ENCODE measurements around the gene SMAD7. TPM values are rescaled to one million over a fixed set of nuclear protein-coding genes. Genes with fewer than 3 reads are reported as not detected.

Gene SMAD7
- total RNA-seq, 1 experiment from 2014 or later = 3.8 TPM

GRCh38 chr18:48927286-48928080, 23.3 kb downstream of the SMAD7 start:
- in situ Hi-C loops (cut with HindIII; ENCODE audit: low pct_unique_long_range_greater_than_20kb, low sequenced_read_pairs) = no loop called here
- DNase-seq (ENCODE audit: low read depth, low spot score) = no peak

- in situ Hi-C loops (cut with HindIII; ENCODE audit: low pct_unique_long_range_greater_than_20kb, low sequenced_read_pairs) = no loop called here
- DNase-seq (ENCODE audit: low read depth, low spot score) = no peak
These were observed 24.3 kb downstream of the SMAD7 start for GRCh38 chr18:48926420-48926857.

GRCh38 chr18:48925491-48925780, 25.3 kb downstream of the SMAD7 start:
- DNase-seq (ENCODE audit: low read depth, low spot score) = no peak
- in situ Hi-C loops (cut with HindIII; ENCODE audit: low pct_unique_long_range_greater_than_20kb, low sequenced_read_pairs) = no loop called here

- no peak for DNase-seq (ENCODE audit: low read depth, low spot score)
- in situ Hi-C loops (cut with HindIII; ENCODE audit: low pct_unique_long_range_greater_than_20kb, low sequenced_read_pairs) = no loop called here
These were observed 25.9 kb downstream of the SMAD7 start for GRCh38 chr18:48924630-48925490.

GRCh38 chr18:48923746-48924629, 26.8 kb downstream of the SMAD7 start:
- DNase-seq (ENCODE audit: low read depth, low spot score) = no peak
- in situ Hi-C loops (cut with HindIII; ENCODE audit: low pct_unique_long_range_greater_than_20kb, low sequenced_read_pairs) = no loop called here

- DNase-seq (ENCODE audit: low read depth, low spot score) = peak; percentile 41
- in situ Hi-C loops (cut with HindIII; ENCODE audit: low pct_unique_long_range_greater_than_20kb, low sequenced_read_pairs) = no loop called here
These were observed 27.7 kb downstream of the SMAD7 start for GRCh38 chr18:48922801-48923730.

- DNase-seq (ENCODE audit: low read depth, low spot score) = peak; percentile 52
- in situ Hi-C loops (cut with HindIII; ENCODE audit: low pct_unique_long_range_greater_than_20kb, low sequenced_read_pairs) = no loop called here
These were observed 28.5 kb downstream of the SMAD7 start for GRCh38 chr18:48922226-48922800.

GRCh38 chr18:48921305-48922225, 29.2 kb downstream of the SMAD7 start:
- in situ Hi-C loops (cut with HindIII; ENCODE audit: low pct_unique_long_range_greater_than_20kb, low sequenced_read_pairs) = no loop called here
- DNase-seq (ENCODE audit: low read depth, low spot score) = no peak

GRCh38 chr18:48920408-48921038, 30.2 kb downstream of the SMAD7 start:
- in situ Hi-C loops (cut with HindIII; ENCODE audit: low pct_unique_long_range_greater_than_20kb, low sequenced_read_pairs) = no loop called here
- no peak for DNase-seq (ENCODE audit: low read depth, low spot score)

- in situ Hi-C loops (cut with HindIII; ENCODE audit: low pct_unique_long_range_greater_than_20kb, low sequenced_read_pairs) = no loop called here
- DNase-seq (ENCODE audit: low read depth, low spot score) = no peak
These were observed 31.2 kb downstream of the SMAD7 start for GRCh38 chr18:48919547-48919946.

- in situ Hi-C loops (cut with HindIII; ENCODE audit: low pct_unique_long_range_greater_than_20kb, low sequenced_read_pairs) = no loop called here
- no peak for DNase-seq (ENCODE audit: low read depth, low spot score)
These were observed 31.9 kb downstream of the SMAD7 start for GRCh38 chr18:48918660-48919456.

GRCh38 chr18:48917579-48918517, 32.9 kb downstream of the SMAD7 start:
- DNase-seq (ENCODE audit: low read depth, low spot score) = no peak
- in situ Hi-C loops (cut with HindIII; ENCODE audit: low pct_unique_long_range_greater_than_20kb, low sequenced_read_pairs) = no loop called here

- in situ Hi-C loops (cut with HindIII; ENCODE audit: low pct_unique_long_range_greater_than_20kb, low sequenced_read_pairs) = no loop called here
- DNase-seq (ENCODE audit: low read depth, low spot score) = no peak
These were observed 34.9 kb downstream of the SMAD7 start for GRCh38 chr18:48915626-48916425.
